ENCODE measurements around the gene DMD.

GRCh38 chrX:32268207-32268606 is 943.1 kb downstream of the DMD start:
- TF ChIP-seq, protein P1, sequence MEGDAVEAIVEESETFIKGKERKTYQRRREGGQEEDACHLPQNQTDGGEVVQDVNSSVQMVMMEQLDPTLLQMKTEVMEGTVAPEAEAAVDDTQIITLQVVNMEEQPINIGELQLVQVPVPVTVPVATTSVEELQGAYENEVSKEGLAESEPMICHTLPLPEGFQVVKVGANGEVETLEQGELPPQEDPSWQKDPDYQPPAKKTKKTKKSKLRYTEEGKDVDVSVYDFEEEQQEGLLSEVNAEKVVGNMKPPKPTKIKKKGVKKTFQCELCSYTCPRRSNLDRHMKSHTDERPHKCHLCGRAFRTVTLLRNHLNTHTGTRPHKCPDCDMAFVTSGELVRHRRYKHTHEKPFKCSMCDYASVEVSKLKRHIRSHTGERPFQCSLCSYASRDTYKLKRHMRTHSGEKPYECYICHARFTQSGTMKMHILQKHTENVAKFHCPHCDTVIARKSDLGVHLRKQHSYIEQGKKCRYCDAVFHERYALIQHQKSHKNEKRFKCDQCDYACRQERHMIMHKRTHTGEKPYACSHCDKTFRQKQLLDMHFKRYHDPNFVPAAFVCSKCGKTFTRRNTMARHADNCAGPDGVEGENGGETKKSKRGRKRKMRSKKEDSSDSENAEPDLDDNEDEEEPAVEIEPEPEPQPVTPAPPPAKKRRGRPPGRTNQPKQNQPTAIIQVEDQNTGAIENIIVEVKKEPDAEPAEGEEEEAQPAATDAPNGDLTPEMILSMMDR (conservative IDR thresholded peaks at IDR 0.05), result no peak
- TF ChIP-seq EZH2 (IDR thresholded peaks at IDR 0.05; ENCODE audit: low read depth), result no peak
